Urinary bladder (tissue), 4 donors: ENCODE data around the gene PDZK1. TPM values are rescaled to one million over a fixed set of nuclear protein-coding genes. Genes with fewer than 3 reads are reported as not detected.
"Not testable (repeated sequence)": the region's sequence is repeated elsewhere in the genome, so short reads cannot be mapped to it uniquely, and the experiment has no call there.

Source experiments
- DNase-seq: peaks from one replicate; pipeline ENCODE4 v3.0.0-alpha.2; 2015; ENCODE audit errors: extremely low spot score
- H3K27ac ChIP-seq: one replicate; pipeline ENCODE4 v1.5.1; 2013; ENCODE audit warnings: low read depth, mild to moderate bottlenecking, moderate library complexity
- H3K36me3 ChIP-seq: one replicate; pipeline ENCODE4 v1.6.1; 2013; ENCODE audit warnings: mild to moderate bottlenecking, moderate library complexity; ENCODE audit not compliant: insufficient read depth
- H3K4me1 ChIP-seq: one replicate; pipeline ENCODE4 v1.6.1; 2013; ENCODE audit warnings: mild to moderate bottlenecking, moderate library complexity; ENCODE audit not compliant: insufficient read depth
- H3K4me3 ChIP-seq: one replicate; pipeline ENCODE4 v1.5.1; 2013; ENCODE audit warnings: low read depth, low read length
- WGBS: extraction: QIAGEN DNeasy Blood & Tissue Kit; methylation state at CpG from one replicate; pipeline ENCODE4 v1.1.7; 2013; 5-methylcytosine and 5-hydroxymethylcytosine counted together
- polyA plus RNA-seq: library from polyadenylated mRNA; stranded (reverse); fragments of 200-250 nt; gene quantifications from one replicate; pipeline ENCODE4 v1.2.3, GENCODE V29; 2013
- total RNA-seq: library from RNA; depleted of rRNA; stranded (reverse); fragments of >200 nt; gene quantifications from one replicate; pipeline ENCODE4 v1.2.3, GENCODE V29; 2014
- donor health status: healthy with polysubstance abuse.
- donor health status: healthy.

Gene PDZK1
- total and polyA plus RNA-seq, 2 donors, result 0.18 to 0.37 TPM

GRCh38 chr1:145656245-145656943 is 50.8 kb downstream of the PDZK1 start:
- WGBS, result 96% methylated on average over 5 of the region's 7 CpGs
- H3K4me3 ChIP-seq, H3K27ac ChIP-seq, DNase-seq, H3K4me1 ChIP-seq, H3K36me3 ChIP-seq: not testable (repeated sequence)

GRCh38 chr1:145643990-145644389 is 63.2 kb downstream of the PDZK1 start:
- DNase-seq, H3K4me1 ChIP-seq, H3K4me3 ChIP-seq, H3K27ac ChIP-seq, H3K36me3 ChIP-seq: not testable (repeated sequence)
- WGBS, result no CpG with 5 or more reads among the region's 1 CpG

- DNase-seq, H3K4me3 ChIP-seq, H3K4me1 ChIP-seq, H3K36me3 ChIP-seq, H3K27ac ChIP-seq: not testable (repeated sequence)
- 100% methylated on average over 1 of the region's 2 CpGs for WGBS
Observed at GRCh38 chr1:145641886-145642285, 65.3 kb downstream of the PDZK1 start.

GRCh38 chr1:145636237-145636636 is 70.9 kb downstream of the PDZK1 start:
- H3K27ac ChIP-seq, H3K36me3 ChIP-seq, H3K4me3 ChIP-seq, DNase-seq, H3K4me1 ChIP-seq: not testable (repeated sequence)
- WGBS, result 70% methylated on average over 1 of the region's 1 CpG

- not testable (repeated sequence) for H3K4me1 ChIP-seq, H3K4me3 ChIP-seq, H3K36me3 ChIP-seq, H3K27ac ChIP-seq, DNase-seq
- WGBS, result no CpG with 5 or more reads among the region's 1 CpG
Observed at GRCh38 chr1:145622177-145622576, 85.0 kb downstream of the PDZK1 start.

Other genes starting within 250 kb of the PDZK1 start
- gene GPR89A, start 99.4 kb downstream of the PDZK1 start, total RNA-seq, result 45.5 TPM
- gene GPR89A, start 99.4 kb downstream of the PDZK1 start, polyA plus RNA-seq, result 11.6 TPM
- gene CD160, start 12.1 kb upstream of the PDZK1 start, total RNA-seq, result 1.0 TPM
- gene CD160, start 12.1 kb upstream of the PDZK1 start, polyA plus RNA-seq, result 0.25 TPM
- gene RNF115, start 116.7 kb upstream of the PDZK1 start, total RNA-seq, result 32.4 TPM
- 9.1 TPM for gene RNF115, start 116.7 kb upstream of the PDZK1 start, polyA plus RNA-seq
- 25.6 TPM for gene POLR3C, start 116.8 kb upstream of the PDZK1 start, total RNA-seq
- 23.5 TPM for gene POLR3C, start 116.8 kb upstream of the PDZK1 start, polyA plus RNA-seq
- gene NUDT17, start 138.3 kb upstream of the PDZK1 start, total RNA-seq, result 5.9 TPM
- gene NUDT17, start 138.3 kb upstream of the PDZK1 start, polyA plus RNA-seq, result 5.0 TPM
- 27.0 TPM for gene PIAS3, start 151.7 kb upstream of the PDZK1 start, total RNA-seq
- 48.1 TPM for gene PIAS3, start 151.7 kb upstream of the PDZK1 start, polyA plus RNA-seq
- gene ANKRD35, start 178.5 kb upstream of the PDZK1 start, total RNA-seq, result 2.2 TPM
- 13.2 TPM for gene ANKRD35, start 178.5 kb upstream of the PDZK1 start, polyA plus RNA-seq
- 3.5 TPM for gene ITGA10, start 202.7 kb upstream of the PDZK1 start, total RNA-seq
- gene ITGA10, start 202.7 kb upstream of the PDZK1 start, polyA plus RNA-seq, result 6.2 TPM
- gene PEX11B, start 211.3 kb upstream of the PDZK1 start, total RNA-seq, result 26.4 TPM
- gene PEX11B, start 211.3 kb upstream of the PDZK1 start, polyA plus RNA-seq, result 29.9 TPM
- 51.3 TPM for gene RBM8A, start 220.1 kb upstream of the PDZK1 start, total RNA-seq
- 107 TPM for gene RBM8A, start 220.1 kb upstream of the PDZK1 start, polyA plus RNA-seq